GM12878 (cell line): Measurements from ENCODE around the gene COQ6. TPM values are rescaled to one million over a fixed set of nuclear protein-coding genes. Genes with fewer than 3 reads are reported as not detected.

Experiments used
- ATAC-seq: fragments of 200-7000 bp; cut with Tn5 transposase; 3 replicates; pipeline ENCODE4 v1.9.1; 2020; ENCODE audit warnings: mild to moderate bottlenecking, moderate library complexity
- BruUV-seq: library from RNA; stranded (reverse); fragments of 400-500 nt; replicated peaks from 2 replicates; lab custom pipeline; 2021; lab: Mats Ljungman, UMichigan
- CTCF ChIA-PET: fragments of 300-600 bp; sonication (Branson Sonifier 250); formaldehyde crosslinking; extraction: SDS; loops from one replicate; lab custom pipeline; 2021; ENCODE audit warnings: inconsistent platforms; lab: Yijun Ruan, JAX
- POLR2A ChIA-PET: fragments of 350-600 bp; formaldehyde crosslinking; extraction: SDS; loops from one replicate; lab custom pipeline; 2021; ENCODE audit warnings: inconsistent platforms; lab: Charles Lee
- RAD21 ChIA-PET: fragments of 300-600 bp; sonication (Branson Sonifier 250); formaldehyde crosslinking; loops from one replicate; lab custom pipeline; 2023; ENCODE audit warnings: antibody characterized with exemption; ENCODE audit not compliant: unreplicated experiment; lab: Charles Lee
- SMC1A ChIA-PET: fragments of 300-600 bp; sonication (Branson Sonifier 250); formaldehyde crosslinking; loops from one replicate; lab custom pipeline; 2023; ENCODE audit not compliant: unreplicated experiment, uncharacterized antibody; lab: Charles Lee
- DNase-seq: peaks from one replicate; pipeline ENCODE4 v3.0.0-alpha.2; 2011; ENCODE audit warnings: low read depth, low spot score
- FAIRE-seq: peaks from 3 replicates; lab custom pipeline; 2011; peaks lifted over from hg19 to GRCh38; lab: Jason Lieb, UNC
- H2AFZ ChIP-seq: 2 replicates; pipeline ENCODE4 v1.6.0; 2011; ENCODE audit warnings: low read depth, low read length, control low read depth; ENCODE audit not compliant: control insufficient read depth
- H3K27ac ChIP-seq: 2 replicates; pipeline ENCODE4 v1.5.1; 2011; ENCODE audit warnings: control low read depth; ENCODE audit not compliant: control insufficient read depth, insufficient read depth
- H3K27me3 ChIP-seq, 2 experiments: replicated peaks in 1 of 2; 2 replicates each; pipeline versions ENCODE4 v1.6.0 to v1.6.1; 2011; ENCODE audit warnings: low read length in 1 of 2; ENCODE audit not compliant: control insufficient read depth in 2 of 2, insufficient read depth in 2 of 2
- H3K36me3 ChIP-seq, 2 experiments: 2 replicates each; pipeline ENCODE4 v1.5.1; 2011; ENCODE audit warnings: low read length in 1 of 2; ENCODE audit not compliant: control insufficient read depth in 2 of 2, insufficient read depth in 2 of 2
- H3K4me1 ChIP-seq: 2 replicates; pipeline ENCODE4 v1.6.1; 2011; ENCODE audit warnings: mild to moderate bottlenecking, low read length, moderate library complexity, mixed read lengths; ENCODE audit not compliant: control insufficient read depth, insufficient read depth
- H3K4me2 ChIP-seq: 2 replicates; pipeline ENCODE4 v1.6.0; 2011; ENCODE audit warnings: control low read depth; ENCODE audit not compliant: control insufficient read depth, insufficient read depth
- H3K4me3 ChIP-seq: fragments of 200-600 bp; sonication (generic); 2 replicates; pipeline ENCODE4 v1.5.1; 2016
- H3K79me2 ChIP-seq: 2 replicates; pipeline ENCODE4 v1.6.0; 2011; ENCODE audit warnings: low read length; ENCODE audit not compliant: control insufficient read depth, insufficient read depth
- H3K9ac ChIP-seq: 2 replicates; pipeline ENCODE4 v1.8.0; 2011; ENCODE audit warnings: low read length, control low read depth, mixed read lengths; ENCODE audit not compliant: control insufficient read depth, insufficient read depth
- H3K9me3 ChIP-seq: replicated peaks from 3 replicates; pipeline ENCODE4 v1.5.1; 2011; ENCODE audit warnings: mild to moderate bottlenecking, low read length; ENCODE audit not compliant: control insufficient read depth, insufficient read depth
- H4K20me1 ChIP-seq: 2 replicates; pipeline ENCODE4 v1.6.0; 2011; ENCODE audit not compliant: control insufficient read depth, insufficient read depth
- BCL11A ChIP-seq: IDR thresholded peaks from 2 replicates; pipeline ENCODE4 v1.6.1; 2011; ENCODE audit warnings: low read depth, low read length
- CHD1 ChIP-seq: IDR thresholded peaks from 2 replicates; pipeline ENCODE4 v1.6.1; 2012; ENCODE audit warnings: low read depth, low read length, improper control_type of control experiment
- CREM ChIP-seq: IDR thresholded peaks from 2 replicates; pipeline ENCODE4 v1.6.1; 2014; ENCODE audit warnings: antibody characterized with exemption, low read depth
- FOXM1 ChIP-seq: IDR thresholded peaks from 2 replicates; pipeline ENCODE4 v1.6.1; 2012; ENCODE audit warnings: low read depth, mild to moderate bottlenecking, inconsistent platforms, low read length, moderate library complexity
- HCFC1 ChIP-seq: fragments of 150-350 bp; IDR thresholded peaks from 2 replicates; pipeline ENCODE4 v1.6.1; 2014; ENCODE audit warnings: low read length
- HDAC2 ChIP-seq: fragments of 200-600 bp; sonication (generic); IDR thresholded peaks from 2 replicates; pipeline ENCODE4 v1.6.1; 2017
- IKZF1 ChIP-seq: fragments of 450-650 bp; conservative IDR thresholded peaks from 2 replicates; pipeline ENCODE4 v1.6.1; 2017; ENCODE audit warnings: antibody characterized with exemption, mild to moderate bottlenecking
- JUNB ChIP-seq: IDR thresholded peaks from 2 replicates; pipeline ENCODE4 v1.6.1; 2016; ENCODE audit warnings: antibody characterized with exemption, mild to moderate bottlenecking
- NKRF ChIP-seq: fragments of 450-650 bp; conservative IDR thresholded peaks from 2 replicates; pipeline ENCODE4 v1.6.1; 2017; ENCODE audit warnings: mild to moderate bottlenecking, moderate library complexity
- POLR2AphosphoS5 ChIP-seq: IDR thresholded peaks from 2 replicates; pipeline ENCODE4 v1.6.1; 2011; ENCODE audit warnings: mild to moderate bottlenecking, low read length, inconsistent platforms
- RCOR1 ChIP-seq: conservative IDR thresholded peaks from 2 replicates; pipeline ENCODE4 v1.6.1; 2012; ENCODE audit warnings: low read depth, low read length, improper control_type of control experiment
- USF2 ChIP-seq: IDR thresholded peaks from 2 replicates; pipeline ENCODE4 v1.6.1; 2011; ENCODE audit warnings: low read depth, low read length, improper control_type of control experiment, borderline replicate concordance
- YBX1 ChIP-seq: fragments of 450-650 bp; IDR thresholded peaks from 2 replicates; pipeline ENCODE4 v1.6.1; 2016; ENCODE audit warnings: antibody characterized with exemption
- ZBTB11 ChIP-seq: fragments of 450-650 bp; formaldehyde crosslinking; IDR thresholded peaks from 2 replicates; pipeline ENCODE4 v1.5.0; 2022; ENCODE audit warnings: mild to moderate bottlenecking, missing genetic modification characterization
- ZNF207 ChIP-seq: fragments of 450-650 bp; IDR thresholded peaks from 2 replicates; pipeline ENCODE4 v1.6.1; 2014; ENCODE audit warnings: antibody characterized with exemption, mild to moderate bottlenecking, borderline replicate concordance
- WGBS: methylation state at CpG from one replicate; pipeline ENCODE4 v1.1.6; 2016; ENCODE audit warnings: low lambda C conversion rate; ENCODE audit not compliant: insufficient replicate concordance, insufficient coverage; ENCODE audit errors: missing lambda C conversion rate; 5-methylcytosine and 5-hydroxymethylcytosine counted together
- in situ Hi-C: fragments of 300-500 bp; cut with MboI; formaldehyde crosslinking; loops from 9 replicates; pipeline ENCODE4 v1.14.3; 2018; ENCODE audit warnings: mixed read lengths
- intact Hi-C: fragments of 100-400 bp; cut with micrococcal nuclease; formaldehyde crosslinking; loops from one replicate; pipeline ENCODE4 v1.14.2; 2022; ENCODE audit not compliant: unreplicated experiment
- polyA plus RNA-seq, 11 experiments: library from polyadenylated mRNA; depleted of rRNA in 4 of 11; unstranded in 6 of 11; stranded (reverse) in 5 of 11; fragments of >200 nt; fragmentation: Nextera tagmentation in 4 of 11; fragmentation: Illumina TruSeq in 1 of 11; extraction: Ambion mirVana in 4 of 11; extraction: Trizol in 1 of 11; gene quantifications; 1 replicate in 1 of 11; 2 replicates in 10 of 11; pipeline versions ENCODE4 v1.2.1 to v1.2.3, GENCODE V29; 2011 to 2016; ENCODE audit warnings: inconsistent platforms in 2 of 11, missing spikeins in 2 of 11, low read depth in 1 of 11
- total RNA-seq, 4 experiments: library from RNA; depleted of rRNA in 3 of 4; stranded (reverse); fragments of >200 nt in 3 of 4; fragmentation: Illumina TruSeq in 1 of 4; extraction: Trizol in 1 of 4; gene quantifications; 2 replicates each; pipeline versions ENCODE4 v1.2.1 to v1.2.3, GENCODE V29; 2013 to 2021

COQ6 gene
- total and polyA plus RNA-seq, 10 of the 15 experiments (the other 5 are each of a cell fraction or from before 2014, with no cell fraction given) = 5.4 to 45.5 (median 19.1) TPM

- peaks cover 9% of the 10 kb centered on the region for H3K4me1 ChIP-seq
Measured at GRCh38 chr14:73942180-73942579, 7.9 kb upstream of the COQ6 start.

More at GRCh38 chr14:73942180-73942579, 7.9 kb upstream of the COQ6 start:
- Histone ChIP-seq H2AFZ (no peak overlapping the region), H3K4me3 (no peak overlapping the region), H3K27ac (no peak overlapping the region), H3K9me3 (no peaks in the 10 kb centered on the region), H3K36me3 (no peaks in the 10 kb centered on the region; a peak in 1 of 4 replicates), H3K4me2 (no peak overlapping the region)
- DNase-seq = no peak
- ChIA-PET POLR2A (interaction anchor here (0.6 kb wide), 1 partner anchor 480 kb away, joined by 3 read pairs; no protein-coding TSS in a partner anchor), RAD21 (no interaction called here), CTCF (no interaction called here)
- no TSS peak for BruUV-seq
- 72% methylated on average over 7 of the region's 7 CpGs for WGBS
- TF ChIP-seq RCOR1 (no peak), NKRF (no peak), POLR2AphosphoS5 (no peak), ZBTB11 (no peak), JUNB (no peak), HDAC2 (no peak), BCL11A (no peak), USF2 (no peak), CREM (no peak), CHD1 (no peak), FOXM1 (no peak), YBX1 (no peak), IKZF1 (no peak), HCFC1 (no peak), ZNF207 (no peak)
- TF ChIP-seq, all 136 proteins: peak for 0
- no peak overlapping the region for H3K9ac ChIP-seq
- no peak for FAIRE-seq
- no peaks in the 10 kb centered on the region for H4K20me1 ChIP-seq
- H3K79me2 ChIP-seq = no peaks in the 10 kb centered on the region
- intact Hi-C loops = no loop called here
- in situ Hi-C loops = no loop called here
- H3K27me3 ChIP-seq = no peaks in the 10 kb centered on the region
- SMC1A ChIA-PET = interaction anchor here (1.1 to 1.6 kb wide), 2 partner anchors 10 to 25 kb away, joined by 3 read pairs; no protein-coding TSS in a partner anchor
- ATAC-seq = no peak
